HG03457 (cell line): ENCODE measurements around the gene TTLL11.

ENCODE experiments used
- ATAC-seq: cut with Tn5 transposase; IDR thresholded peaks from one replicate; pipeline ENCODE4 v1.9.1; 2021; ENCODE audit warnings: moderate number of reproducible peaks; ENCODE audit not compliant: unreplicated experiment

The TTLL11 gene

DNA sequence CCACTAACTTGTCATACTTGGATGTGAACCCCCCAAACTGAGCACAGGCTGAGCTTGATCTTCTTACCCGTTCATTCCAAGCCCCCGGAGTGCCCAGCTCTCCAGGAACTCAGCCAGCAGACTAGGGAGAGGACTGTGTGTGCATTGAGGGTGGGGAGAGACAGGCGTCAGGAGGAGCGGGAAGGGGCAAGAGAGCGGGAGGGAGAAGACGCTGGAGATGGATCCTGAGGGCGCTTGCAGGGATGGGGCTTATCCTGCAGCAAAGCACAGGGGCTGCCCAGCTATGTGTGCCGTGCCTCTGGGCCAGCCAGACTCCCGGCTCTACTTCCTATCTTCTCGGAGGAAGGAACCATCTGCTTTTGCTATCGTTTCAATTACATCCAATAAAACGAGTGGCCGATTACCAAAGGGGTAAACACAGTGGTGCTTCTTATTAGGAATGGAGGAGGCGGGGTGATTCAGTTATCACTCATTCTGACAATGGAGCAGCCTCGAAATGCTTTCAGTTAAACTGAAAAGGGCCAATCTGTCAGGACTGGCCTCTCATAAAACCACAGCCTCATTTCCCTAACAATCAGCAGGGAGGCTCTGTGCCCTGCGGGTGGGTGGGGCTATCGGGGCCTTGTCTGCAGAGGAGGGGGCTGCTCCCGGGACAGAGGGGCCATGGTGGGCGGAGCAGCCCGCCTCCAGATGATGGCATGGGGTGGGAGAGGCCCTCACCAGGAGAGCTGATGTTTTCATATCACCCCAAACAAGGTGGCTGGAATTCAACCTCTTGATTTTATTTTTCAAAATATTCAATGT is 273.5 kb downstream of the TTLL11 start:
- no peak for ATAC-seq

DNA sequence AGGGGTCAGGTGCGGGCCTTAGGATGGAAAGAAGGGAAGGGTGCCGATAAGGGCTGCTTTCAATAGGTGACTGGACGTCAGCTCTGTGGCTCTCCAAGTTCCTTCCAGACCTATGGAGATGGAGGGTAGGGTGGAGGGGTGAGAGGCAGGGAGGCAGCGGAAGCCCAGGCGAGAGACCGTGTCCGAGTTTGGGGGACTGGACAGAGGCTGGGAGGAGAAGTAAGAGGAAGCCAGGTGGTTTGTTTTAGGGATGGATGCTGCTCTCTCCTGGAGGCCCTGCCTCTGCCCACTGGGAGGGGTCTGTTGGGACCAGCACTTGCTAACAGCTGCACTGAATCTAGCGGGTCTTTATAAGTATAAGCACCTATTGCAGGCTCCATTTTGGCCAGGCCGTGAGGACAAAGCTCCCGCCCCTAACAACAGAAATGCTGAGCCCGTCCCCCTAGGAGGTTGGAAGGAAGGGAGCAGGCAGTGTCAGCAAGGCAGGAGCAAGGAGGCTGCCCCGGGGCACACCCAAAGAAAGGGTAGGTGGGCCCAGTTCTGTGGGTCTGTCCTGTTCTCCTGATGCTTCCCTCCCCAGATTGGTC is 274.2 kb downstream of the TTLL11 start:
- no peak for ATAC-seq

DNA sequence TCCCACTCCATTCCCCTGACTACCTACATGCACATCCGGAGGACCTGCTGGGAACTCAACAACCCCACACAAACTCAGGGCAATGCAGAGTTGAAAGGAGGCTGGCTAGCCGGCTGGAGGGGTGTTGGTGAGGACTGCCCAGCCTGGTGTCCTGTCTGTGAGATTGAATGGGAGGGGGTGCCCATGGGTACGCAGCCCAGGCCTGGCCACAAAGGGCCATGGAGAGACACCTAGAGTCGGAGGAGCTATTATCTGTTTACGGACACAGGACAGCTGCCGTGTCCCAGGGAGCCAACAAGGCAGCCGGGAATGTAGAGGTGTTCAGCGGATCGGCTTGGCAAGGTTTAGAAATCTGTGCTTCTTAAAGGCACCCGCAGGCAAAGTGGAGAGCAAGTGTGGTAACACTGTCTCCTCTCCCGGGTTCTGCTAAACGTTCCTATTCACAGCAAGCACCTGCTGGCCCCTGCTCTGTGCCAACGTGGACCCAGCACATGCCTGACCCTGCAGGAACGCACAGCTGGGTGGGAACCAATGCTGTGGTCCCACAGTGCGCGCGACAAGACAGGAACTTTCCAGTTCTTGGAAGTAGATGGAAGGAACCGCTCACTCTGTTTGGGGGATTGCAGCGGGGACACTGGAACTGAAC is 275.0 kb downstream of the TTLL11 start:
- ATAC-seq, result no peak

DNA sequence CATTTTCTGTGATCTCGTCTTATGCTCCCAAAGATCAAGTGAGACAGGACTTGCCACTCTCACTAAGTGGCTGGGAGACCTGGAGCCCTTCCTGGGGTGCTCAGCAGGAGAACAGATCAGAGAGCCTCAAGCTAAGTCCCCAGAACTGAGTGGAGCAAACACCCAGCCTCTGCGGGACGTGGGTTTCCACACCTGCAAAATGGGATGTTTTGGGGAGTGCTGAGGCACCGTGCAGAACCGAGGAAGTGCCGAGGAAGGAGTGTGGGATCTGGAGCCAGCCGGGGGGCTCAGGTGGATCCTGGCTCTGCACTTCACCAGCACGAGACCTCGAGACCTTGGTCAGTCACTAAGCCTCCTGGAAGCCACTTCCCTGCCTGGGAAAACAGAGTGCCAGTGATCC is 275.6 kb downstream of the TTLL11 start:
- ATAC-seq, result no peak

DNA sequence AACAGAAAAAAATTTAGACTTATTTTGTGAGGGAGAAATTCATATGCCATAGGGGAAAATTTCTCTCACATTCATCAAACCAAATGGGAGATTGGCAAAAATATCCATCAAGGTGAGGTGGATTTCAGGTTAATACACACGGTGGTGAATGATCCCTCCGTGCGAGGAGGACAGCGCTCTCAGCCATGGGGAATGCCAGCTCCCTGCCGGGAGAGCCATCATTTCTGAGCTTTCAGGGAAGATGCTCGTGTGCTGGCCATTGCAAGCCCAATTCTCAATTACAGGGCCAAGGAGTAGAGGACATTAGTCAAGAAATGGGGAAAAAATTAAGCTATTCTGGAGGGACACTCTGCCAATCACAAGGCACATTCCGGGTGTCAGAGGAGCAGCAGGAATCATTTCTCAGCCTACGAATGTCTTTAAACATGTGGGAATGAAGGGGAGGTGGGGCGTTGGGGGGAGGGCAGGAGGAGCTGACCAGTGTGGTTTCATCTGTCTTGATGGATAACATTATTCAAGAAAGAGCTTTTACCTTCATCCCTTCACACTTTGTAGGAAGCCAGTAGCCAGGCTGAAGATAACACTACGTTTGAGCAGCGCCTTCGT is 276.2 kb downstream of the TTLL11 start:
- no peak for ATAC-seq

DNA sequence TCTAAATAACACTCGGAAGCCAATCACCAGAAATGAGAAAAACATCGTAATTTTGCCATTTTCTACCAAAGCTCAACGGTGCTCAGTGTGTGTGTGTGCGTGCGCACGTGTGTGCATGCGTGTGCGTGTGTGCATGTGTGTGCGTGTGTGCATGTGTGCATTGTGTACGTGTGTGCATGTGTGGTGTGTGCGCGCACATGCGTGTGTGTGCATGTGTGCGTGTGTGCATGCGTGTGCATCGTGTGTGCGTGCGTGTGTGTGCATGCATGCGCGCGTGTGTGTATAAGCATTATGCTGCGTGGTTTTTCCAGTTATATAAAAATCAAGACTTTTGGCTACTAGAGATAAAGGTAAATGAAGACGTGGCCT is 276.7 kb downstream of the TTLL11 start:
- ATAC-seq, result no peak

DNA sequence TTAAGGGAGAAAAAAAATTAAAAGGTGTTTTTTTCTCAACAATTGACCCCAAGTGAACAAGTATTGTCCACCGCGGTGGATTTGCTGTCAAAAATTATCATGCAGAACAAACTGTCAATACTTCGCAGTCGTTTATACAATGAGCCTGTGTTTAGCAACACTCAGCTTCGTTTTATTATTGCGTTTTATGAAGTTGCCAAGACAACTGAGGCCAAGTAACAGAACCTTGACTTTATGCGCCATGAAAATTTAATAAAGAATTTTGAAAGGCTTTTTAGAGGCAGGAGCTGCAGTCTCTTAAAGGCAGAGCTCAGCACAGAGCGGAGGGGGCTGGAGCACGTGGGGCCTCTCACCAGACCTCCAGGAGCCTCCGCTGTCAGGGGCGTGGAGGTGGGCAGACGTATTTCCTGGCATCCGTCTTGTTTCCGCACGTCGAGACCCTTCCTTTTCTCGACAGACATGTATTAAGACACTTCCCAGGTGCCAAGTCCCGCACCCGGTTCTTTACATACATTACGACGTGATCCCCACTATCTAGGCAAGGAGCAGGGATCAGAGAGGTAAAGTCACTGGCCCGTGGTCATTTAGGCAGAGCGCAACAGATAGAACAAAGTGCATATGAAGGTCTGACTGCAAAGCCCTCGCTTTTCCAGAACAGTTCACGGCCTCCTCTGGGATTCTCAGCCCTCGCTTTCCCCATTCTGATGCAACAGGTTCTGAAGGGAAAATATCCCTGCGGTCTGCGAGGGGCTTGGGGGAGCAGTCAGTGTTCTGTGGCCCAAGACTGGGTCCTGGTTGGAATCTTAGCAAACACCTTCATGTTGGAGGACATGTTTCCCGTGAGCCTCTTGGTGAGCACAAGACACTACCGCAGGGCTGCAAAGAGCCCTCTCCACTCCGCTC is 277.3 kb downstream of the TTLL11 start:
- ATAC-seq, result no peak

DNA sequence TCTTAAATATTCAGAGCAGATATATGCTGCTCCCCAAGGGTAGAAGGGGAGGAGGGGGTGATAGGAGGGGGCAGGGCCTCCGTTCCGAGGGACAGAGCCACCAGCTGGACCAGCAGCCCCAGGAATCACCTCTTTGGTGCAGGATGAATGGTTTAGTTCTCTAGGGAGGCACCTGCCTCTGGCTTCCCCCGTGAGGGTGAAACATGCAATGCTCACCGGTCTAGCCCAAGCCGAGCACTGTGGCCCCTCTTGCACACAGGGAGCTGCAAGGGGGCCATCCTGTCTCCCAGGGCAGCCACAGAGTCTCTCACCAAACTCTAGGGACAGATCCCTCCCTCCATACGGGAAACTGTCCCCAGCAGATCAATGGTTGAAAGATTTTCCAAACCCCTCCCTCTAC is 278.0 kb downstream of the TTLL11 start:
- no peak for ATAC-seq

DNA sequence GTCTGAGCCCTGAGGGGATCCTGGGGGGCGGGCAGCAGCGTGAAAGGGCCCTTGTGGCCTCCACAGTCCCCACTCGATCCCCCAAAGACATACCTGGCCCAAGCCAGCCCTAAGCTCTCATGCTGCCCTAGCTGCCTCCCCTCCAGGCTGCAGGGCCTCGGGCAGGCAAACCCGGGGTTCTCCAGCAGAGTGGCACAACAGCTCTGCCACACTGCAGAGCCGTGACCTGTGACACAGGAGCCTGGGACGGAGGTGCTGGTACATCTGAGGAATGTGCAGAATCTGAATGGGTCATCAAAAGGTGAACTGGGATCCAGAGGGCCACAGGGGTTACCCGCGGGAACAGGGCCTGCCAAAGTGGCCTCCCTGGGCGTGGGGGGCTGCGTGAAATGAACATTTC is 278.5 kb downstream of the TTLL11 start:
- ATAC-seq, result no peak

DNA sequence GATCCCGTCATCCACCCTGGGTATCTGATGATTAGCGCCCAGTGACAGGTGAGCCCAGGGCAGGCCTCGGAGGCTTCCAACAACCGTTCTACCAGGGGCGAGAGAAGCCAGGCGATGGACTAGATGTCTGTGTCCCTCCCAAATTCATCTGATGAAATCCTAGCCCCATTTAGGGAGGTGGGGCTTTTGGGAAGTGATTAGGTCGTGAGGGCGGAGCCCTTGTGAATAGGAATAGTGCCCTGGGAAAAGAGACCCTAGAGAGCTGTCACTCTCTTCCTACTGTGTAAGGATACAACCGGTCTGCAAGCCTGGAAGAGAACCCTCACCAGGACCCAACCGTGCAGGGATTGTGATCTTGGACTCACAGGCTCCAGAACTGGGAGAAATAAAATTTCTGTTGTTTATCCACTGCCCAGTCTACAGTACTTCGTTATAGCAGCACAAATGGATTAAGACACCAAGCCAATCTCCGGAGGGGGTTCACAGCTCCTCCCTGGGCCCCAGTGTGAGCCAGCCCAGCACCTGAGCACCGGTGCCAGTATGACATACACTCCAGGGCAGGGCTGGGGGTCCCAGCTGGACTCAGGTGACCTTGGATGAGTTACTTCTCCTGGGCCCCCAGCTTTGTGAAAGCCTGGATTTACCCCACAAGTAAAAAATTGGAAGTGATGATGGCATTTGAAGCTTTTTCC is 279.4 kb downstream of the TTLL11 start:
- ATAC-seq, result no peak

DNA sequence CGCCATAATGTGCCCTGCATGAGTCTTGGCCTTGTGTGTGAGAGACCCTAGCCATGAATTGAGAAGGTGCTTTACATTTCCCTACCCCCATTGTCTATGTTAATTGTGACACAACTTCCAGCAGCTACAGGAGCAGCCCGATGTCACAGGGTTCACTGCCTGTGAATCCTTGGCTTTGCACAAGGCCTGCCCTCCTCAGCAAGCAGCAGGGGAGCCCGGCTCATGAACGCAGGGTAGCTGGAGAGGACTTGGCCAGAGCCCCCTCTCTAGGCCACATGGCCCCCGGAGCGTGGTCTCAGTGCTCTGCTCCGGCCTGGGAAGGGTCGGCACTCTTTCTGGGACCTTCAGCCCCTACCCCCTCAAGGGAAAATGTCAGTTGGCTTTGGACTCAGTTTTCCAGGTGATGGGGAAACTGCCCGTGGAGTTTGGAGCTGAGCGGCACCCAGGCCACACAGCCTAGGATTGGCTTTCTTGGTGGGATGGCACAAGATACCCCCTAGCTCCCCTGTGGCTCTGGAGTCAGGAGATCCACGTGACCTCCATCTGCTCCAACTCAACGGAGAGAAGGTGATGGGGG is 280.9 kb downstream of the TTLL11 start:
- no peak for ATAC-seq

DNA sequence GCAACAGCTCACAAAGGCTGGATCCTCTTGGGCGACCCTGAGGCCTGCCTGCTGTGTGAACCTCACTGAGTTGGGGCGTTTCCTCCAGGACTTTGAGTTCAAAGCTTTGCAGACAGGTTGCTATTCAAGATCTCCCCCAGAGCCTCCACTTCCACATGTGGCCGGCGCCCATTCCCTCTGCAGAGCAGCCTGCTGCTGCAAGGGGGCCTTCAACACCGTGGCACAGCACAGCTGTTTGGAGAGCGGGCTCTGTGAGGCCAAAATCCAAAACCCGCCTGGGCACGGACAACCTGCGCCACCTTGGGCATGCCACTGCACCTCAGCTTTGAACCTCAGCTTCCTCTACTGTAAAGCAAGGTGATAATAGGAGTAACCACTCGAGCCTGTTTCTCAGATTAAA is 281.4 kb downstream of the TTLL11 start:
- no peak for ATAC-seq

DNA sequence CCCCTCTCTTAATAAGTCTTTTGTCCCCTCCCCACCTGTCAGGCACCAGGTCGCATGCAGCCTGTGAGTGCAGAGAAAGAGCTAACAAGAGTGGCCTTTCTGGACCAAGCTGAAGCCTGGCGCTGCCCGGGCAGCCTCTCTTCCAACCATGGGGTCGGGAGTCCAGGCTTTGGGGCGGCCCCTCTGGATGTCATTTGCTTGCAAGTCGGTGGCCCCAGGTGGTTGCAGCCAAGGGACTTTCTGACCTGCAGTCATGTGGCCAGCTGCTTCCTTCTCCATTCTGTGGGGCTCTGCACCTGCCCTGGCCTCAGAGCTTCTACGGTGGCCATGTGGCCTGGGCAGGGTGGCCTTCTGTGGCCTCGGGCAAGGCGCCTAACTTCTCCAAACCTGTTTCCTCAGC is 282.0 kb downstream of the TTLL11 start:
- ATAC-seq, result no peak

DNA sequence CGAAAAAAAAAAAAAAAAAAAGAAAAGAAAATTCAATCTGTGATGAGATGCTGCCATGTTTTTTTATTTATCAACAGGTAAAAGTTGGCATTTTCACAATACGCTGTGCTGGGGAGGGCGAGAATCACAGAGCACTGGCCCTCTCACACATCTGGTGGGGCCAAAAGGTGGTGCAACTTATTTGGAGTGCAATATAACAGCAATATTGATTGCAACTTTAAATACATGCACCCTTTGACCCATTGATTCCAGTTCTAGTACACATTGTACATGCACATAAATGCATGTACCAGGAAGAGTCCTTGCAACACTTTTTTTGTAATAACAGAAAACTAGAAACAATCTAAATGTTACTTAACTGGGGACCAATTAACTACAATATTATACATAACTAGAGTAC is 282.6 kb downstream of the TTLL11 start:
- ATAC-seq, result no peak

DNA sequence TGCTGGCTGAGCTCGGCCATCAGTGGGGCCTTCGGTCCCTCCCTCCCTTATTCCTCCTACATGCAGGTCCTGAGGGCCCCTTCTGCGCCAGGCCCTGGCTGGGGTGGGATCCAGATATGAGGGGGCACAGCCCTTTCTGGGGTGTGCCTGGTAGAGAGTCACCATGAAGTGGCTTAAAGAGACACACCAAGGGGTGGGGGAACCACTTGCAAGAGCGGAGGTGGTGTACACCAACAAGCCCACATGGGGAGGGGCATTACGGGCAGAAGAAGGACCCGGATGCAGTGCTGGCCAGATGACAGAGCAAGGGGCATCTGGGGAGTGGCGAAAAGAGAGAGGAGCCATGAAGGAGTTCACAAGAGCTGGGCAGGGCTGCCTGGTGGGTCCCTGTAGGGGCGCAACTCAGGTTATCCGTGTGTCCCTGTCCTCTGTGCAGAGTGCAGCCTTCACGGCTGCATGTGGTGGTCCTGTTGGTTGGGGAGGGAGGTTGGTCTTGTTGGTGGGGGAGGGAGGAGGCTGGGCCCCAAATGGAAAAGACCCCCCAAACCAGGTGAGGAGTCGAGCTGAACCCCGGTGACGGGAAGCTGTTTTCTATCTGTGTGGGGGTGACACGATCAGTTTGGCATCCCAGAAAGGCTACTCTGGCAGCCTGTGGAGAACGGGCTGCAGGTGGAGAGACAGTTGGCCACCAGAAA is 283.6 kb downstream of the TTLL11 start:
- no peak for ATAC-seq

DNA sequence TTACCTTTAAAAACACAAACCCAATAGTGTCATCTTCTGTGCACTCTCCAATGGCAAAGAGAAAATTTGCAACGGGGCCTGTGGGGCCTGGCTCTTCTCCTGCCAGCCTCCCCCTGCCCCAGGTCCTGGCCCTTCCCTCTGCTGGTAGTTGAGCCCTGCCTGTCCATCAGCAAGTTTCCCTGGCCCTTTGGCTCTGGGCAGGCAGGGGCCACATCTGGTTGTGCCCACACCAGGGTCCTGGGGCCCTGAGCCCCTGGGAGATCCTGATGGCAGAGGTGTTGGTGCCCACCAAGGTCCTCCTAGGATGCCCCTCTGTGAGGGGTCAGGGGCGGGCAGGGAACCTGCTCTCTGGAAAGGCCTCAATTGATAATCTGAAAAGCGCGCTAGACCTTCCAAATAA is 284.3 kb downstream of the TTLL11 start:
- ATAC-seq, result no peak

DNA sequence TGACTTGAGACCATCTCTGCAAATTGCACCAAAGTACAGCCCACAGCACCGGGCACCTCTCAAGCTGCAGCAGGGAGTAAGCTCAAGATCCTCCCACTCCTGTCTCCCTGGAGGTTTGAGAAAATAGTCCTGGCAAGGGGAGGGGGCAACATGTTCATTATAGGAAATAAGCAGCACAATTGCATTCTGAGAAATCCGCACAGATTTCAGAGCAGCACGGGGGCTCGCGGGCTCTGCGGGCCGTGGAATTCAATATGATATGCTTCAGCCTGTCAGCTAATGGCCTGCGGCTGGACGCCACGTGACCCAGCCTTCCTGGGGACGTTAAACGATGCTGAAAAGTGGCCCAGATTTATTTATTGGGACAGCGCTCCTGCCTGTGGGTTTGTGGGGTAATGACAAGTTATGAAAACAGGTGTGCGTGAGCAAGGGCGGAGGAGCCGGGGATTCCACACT is 285.3 kb downstream of the TTLL11 start:
- no peak for ATAC-seq

DNA sequence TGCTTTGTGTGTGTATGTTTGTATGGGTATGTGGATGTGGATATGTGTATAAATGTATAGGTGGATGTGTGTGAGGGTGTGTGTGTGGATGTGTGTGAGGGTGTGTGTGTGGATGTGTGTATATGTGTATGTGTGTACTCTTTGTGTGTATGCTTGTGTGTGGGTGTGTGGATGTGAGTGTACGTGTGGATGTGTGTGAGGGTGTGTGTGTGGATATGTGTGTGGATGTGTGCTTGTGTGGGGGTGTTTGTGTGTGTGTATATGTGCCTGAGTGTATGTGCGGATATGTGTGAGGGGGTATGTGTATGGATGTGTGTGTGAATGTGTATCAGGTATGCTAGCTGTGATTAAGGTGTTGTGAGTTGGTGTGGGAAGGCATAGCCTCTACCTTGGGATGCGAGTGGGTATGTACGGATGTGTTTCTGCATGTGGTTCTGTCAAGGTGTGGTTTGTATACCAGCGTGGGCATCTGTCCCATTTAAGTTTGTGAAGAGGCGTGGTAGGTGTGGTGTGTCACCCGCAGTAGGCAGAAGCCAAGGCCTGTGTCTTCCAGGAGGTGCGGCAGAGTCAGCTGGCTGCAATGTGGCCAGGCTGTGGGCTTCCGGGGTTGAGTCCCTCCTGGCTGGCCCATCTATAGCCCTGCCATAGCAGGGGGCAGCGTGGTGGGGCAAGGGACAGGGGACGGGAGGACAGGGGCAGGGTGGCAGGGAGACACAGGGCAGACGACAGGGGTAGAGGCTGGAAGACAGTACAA is 285.9 kb downstream of the TTLL11 start:
- no peak for ATAC-seq

DNA sequence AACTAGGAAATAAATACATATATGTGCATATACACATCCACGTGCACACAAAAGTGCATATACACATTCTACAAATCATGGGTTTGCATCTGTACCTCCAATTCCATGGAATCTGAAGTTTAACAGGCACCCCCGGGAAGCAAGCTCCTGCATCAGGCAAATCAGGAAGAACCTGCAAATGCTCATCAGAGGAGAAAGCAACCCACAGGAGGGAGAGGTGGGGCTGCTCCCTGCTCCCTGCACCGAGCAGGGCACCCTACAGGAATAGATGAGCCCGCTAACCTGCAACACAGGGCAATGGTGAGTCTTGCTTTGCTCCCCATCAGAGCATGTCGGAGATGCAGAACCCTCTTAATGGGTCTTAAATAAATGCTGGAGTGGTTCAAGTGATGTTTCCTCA is 290.4 kb downstream of the TTLL11 start:
- ATAC-seq, result no peak
